HG02970 (cell line): ENCODE data around the gene ESF1.
"Not testable (repeated sequence)": the region's sequence is repeated elsewhere in the genome, so short reads cannot be mapped to it uniquely, and the experiment has no call there.

Experiments
- ATAC-seq: cut with Tn5 transposase; IDR thresholded peaks from one replicate; pipeline ENCODE4 v1.9.1; 2021; ENCODE audit warnings: mild to moderate bottlenecking, moderate library complexity, moderate number of reproducible peaks; ENCODE audit not compliant: unreplicated experiment, low FRiP score

The ESF1 gene

GRCh38 chr20:13791540-13792459, 7.1 kb upstream of the ESF1 start:
- ATAC-seq, result no peak

GRCh38 chr20:13790708-13791107, 6.0 kb upstream of the ESF1 start:
- no peak for ATAC-seq

- ATAC-seq, result no peak
Observed at GRCh38 chr20:13788167-13788834, 3.6 kb upstream of the ESF1 start.

- no peak for ATAC-seq
Observed at GRCh38 chr20:13786143-13786828, 1.6 kb upstream of the ESF1 start.

- ATAC-seq, result peak; percentile 2
Observed at GRCh38 chr20:13784271-13784892, 337 bp downstream of the ESF1 start.

- ATAC-seq, result no peak
Observed at GRCh38 chr20:13783528-13783927, 1.2 kb downstream of the ESF1 start.

GRCh38 chr20:13778827-13779226, 5.9 kb downstream of the ESF1 start:
- ATAC-seq, result no peak

- ATAC-seq, result no peak
Observed at GRCh38 chr20:13777171-13777601, 7.5 kb downstream of the ESF1 start.

- ATAC-seq, result no peak
Observed at GRCh38 chr20:13775867-13776266, 8.9 kb downstream of the ESF1 start.

- ATAC-seq, result no peak
Observed at GRCh38 chr20:13772529-13772928, 12.2 kb downstream of the ESF1 start.

- no peak for ATAC-seq
Observed at GRCh38 chr20:13771853-13772453, 12.8 kb downstream of the ESF1 start.

- no peak for ATAC-seq
Observed at GRCh38 chr20:13770141-13770540, 14.6 kb downstream of the ESF1 start.

GRCh38 chr20:13765868-13766416, 18.8 kb downstream of the ESF1 start:
- no peak for ATAC-seq

GRCh38 chr20:13765299-13765698, 19.4 kb downstream of the ESF1 start:
- ATAC-seq, result no peak

GRCh38 chr20:13760451-13760946, 24.2 kb downstream of the ESF1 start:
- not testable (repeated sequence) for ATAC-seq

- no peak for ATAC-seq
Observed at GRCh38 chr20:13758884-13759283, 25.8 kb downstream of the ESF1 start.

- ATAC-seq, result no peak
Observed at GRCh38 chr20:13756551-13756950, 28.2 kb downstream of the ESF1 start.

- ATAC-seq, result no peak
Observed at GRCh38 chr20:13755809-13756208, 28.9 kb downstream of the ESF1 start.

GRCh38 chr20:13753436-13754036, 31.2 kb downstream of the ESF1 start:
- ATAC-seq, result no peak
